ENCODE results near the gene SF3B2. TPM values are rescaled to one million over a fixed set of nuclear protein-coding genes. Genes with fewer than 3 reads are reported as not detected.

The SF3B2 gene
- total and polyA plus RNA-seq, 9 of the 15 experiments (the other 6 are each of a cell fraction or from before 2014, with no cell fraction given), result 58.3 to 248 (median 157) TPM

GRCh38 chr11:66042996-66043906 lies 8.9 kb upstream of the SF3B2 start:
- Histone ChIP-seq H3K9me1 (ENCODE audit: control insufficient read depth, insufficient read depth, low read length) (no peaks in the 10 kb centered on the region), H3K4me2 (ENCODE audit: insufficient read depth, low read length) (no peak overlapping the region), H3K36me3 (ENCODE audit: control insufficient read depth, insufficient read depth, low read length) (no peaks in the 10 kb centered on the region), H4K20me1 (replicated peaks; ENCODE audit: control insufficient read depth, insufficient read depth, low read length) (no peaks in the 10 kb centered on the region), H3K4me3 (no peak overlapping the region), H2AFZ (ENCODE audit: low read depth, low read length) (no peak overlapping the region), H3K9ac (ENCODE audit: insufficient read depth in 1 of 2, low read depth in 2 of 2, low read length in 2 of 2) (no peak overlapping the region), H3K27me3 (ENCODE audit: control insufficient read depth in 2 of 2, insufficient read depth in 2 of 2, low read length in 2 of 2) (peaks cover 0 to 4% of the 10 kb centered on the region in 2 experiments; a peak in 1 of 5 replicates), H3K9me3 (replicated peaks; ENCODE audit: control insufficient read depth, insufficient read depth, low read depth, low read length) (no peaks in the 10 kb centered on the region), H3K79me2 (ENCODE audit: control insufficient read depth, insufficient read depth, low read length) (no peaks in the 10 kb centered on the region), H3K4me1 (replicated peaks in 1 of 2; ENCODE audit: control insufficient read depth in 2 of 2, insufficient read depth in 2 of 2, low read length in 2 of 2) (peaks cover 0 to 6% of the 10 kb centered on the region in 2 experiments; a peak in 2 of 5 replicates), H3K27ac (ENCODE audit: extremely low read depth, low read depth, low read length) (no peak overlapping the region)
- no TSS peak for BruUV-seq (replicated peaks)
- WGBS (ENCODE audit: insufficient coverage, low coverage, missing lambda C conversion rate), result 85% methylated on average over 41 of the region's 88 CpGs
- CTCF ChIA-PET (ENCODE audit: low intra/inter-chr PET ratio), result interaction anchor here (1.9 kb wide), 1 partner anchor 54 kb away, joined by 5 read pairs; no protein-coding TSS in a partner anchor
- FAIRE-seq (no peak), ATAC-seq (no peak), DNase-seq (ENCODE audit: extremely low read depth in 1 of 4, low spot score in 3 of 4) (no peak)
- intact Hi-C loops (cut with micrococcal nuclease), result no loop called here
- TF ChIP-seq ZBTB33 (CRISPR knock-in tag; IDR thresholded peaks at IDR 0.05) (peak; percentile 16; the same call in 1 of the 2 replicates), DIDO1 (tag; IDR thresholded peaks at IDR 0.05; ENCODE audit: low read depth) (no peak), MEF2D (tag; conservative IDR thresholded peaks at IDR 0.05; ENCODE audit: low read depth) (no peak)
- POLR2A ChIA-PET, result interaction anchor here (0.7 kb wide), 1 partner anchor 8 kb away, joined by 3 read pairs; no protein-coding TSS in a partner anchor
- in situ Hi-C loops (cut with MboI), result no loop called here

Measured in K562 (cell line).